A549 treated with AZD9567 at 1 μM for 4 hours (cell line): ENCODE measurements around the gene CLBA1. TPM values are rescaled to one million over a fixed set of nuclear protein-coding genes. Genes with fewer than 3 reads are reported as not detected.

Experiments used
- total RNA-seq: library from RNA; stranded (reverse); fragments of 200-300 nt; extraction: Qiagen RNA extraction; gene quantifications from 5 replicates; pipeline ENCODE4 v1.2.3, GENCODE V29; 2022; ENCODE audit not compliant: insufficient read depth

Gene CLBA1
- total RNA-seq: 11.3 to 22.3 TPM (median 20.2 TPM) in 5 replicates

GRCh38 chr14:104985675-104986486, at the start of gene CLBA1:
Gene CLBA1, plus strand, starts transcription at chr14:104985788. Its CDS starts 644 bp downstream, at chr14:104986432.

DNA sequence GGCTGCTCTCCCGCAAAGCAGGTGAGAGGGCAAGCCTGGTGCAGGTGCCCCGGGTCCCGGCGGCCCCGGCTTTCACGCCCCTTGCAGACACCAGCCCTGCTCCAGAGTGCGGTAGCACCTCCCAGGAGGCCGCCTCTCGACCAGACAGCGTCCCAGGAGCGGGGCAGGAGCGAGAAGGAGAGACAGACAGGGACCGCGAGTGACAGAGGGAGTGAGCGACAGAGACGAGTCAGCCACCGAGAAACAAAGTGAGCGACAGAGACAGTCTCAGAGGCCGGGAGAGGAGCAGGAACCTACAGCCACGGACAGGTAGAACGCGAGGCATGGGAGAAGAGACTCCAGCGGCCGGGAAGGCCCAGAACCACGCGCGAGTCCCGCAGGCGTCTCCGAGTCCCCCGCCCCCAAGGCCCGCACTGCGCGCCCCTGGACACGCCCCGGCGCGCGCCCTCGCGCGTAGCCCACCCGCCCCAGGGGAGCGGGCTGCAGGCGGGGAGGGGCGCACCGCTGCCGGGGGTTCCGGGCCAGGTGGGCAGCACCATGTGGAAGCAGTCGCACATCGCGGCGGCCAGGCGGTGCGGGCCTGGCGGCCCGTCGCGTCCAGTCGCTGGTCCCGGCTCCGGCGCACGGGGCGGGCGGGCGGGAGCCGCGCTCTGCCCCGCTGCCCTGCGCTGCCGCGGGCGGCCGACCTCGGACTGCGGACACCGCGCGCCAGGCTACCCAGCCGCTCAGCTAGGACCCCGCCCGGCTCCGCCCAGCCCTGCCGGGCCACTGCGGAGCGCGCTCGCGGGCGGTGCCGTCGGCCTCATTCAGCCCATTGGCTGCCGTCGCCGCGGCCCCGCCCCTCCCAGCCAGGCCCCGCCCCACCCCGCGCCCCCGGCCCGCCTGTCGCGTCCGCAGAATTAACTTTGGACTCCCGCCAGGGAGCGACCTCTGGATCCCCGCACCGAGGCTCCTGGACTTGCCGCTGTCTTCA, 7.6 kb upstream of the CLBA1 start, which contains the start of gene AHNAK2:
AHNAK2 (minus strand) TSS at position 694 of the 973 bp plus-strand sequence; CDS start at position 557, 137 bp downstream.

DNA sequence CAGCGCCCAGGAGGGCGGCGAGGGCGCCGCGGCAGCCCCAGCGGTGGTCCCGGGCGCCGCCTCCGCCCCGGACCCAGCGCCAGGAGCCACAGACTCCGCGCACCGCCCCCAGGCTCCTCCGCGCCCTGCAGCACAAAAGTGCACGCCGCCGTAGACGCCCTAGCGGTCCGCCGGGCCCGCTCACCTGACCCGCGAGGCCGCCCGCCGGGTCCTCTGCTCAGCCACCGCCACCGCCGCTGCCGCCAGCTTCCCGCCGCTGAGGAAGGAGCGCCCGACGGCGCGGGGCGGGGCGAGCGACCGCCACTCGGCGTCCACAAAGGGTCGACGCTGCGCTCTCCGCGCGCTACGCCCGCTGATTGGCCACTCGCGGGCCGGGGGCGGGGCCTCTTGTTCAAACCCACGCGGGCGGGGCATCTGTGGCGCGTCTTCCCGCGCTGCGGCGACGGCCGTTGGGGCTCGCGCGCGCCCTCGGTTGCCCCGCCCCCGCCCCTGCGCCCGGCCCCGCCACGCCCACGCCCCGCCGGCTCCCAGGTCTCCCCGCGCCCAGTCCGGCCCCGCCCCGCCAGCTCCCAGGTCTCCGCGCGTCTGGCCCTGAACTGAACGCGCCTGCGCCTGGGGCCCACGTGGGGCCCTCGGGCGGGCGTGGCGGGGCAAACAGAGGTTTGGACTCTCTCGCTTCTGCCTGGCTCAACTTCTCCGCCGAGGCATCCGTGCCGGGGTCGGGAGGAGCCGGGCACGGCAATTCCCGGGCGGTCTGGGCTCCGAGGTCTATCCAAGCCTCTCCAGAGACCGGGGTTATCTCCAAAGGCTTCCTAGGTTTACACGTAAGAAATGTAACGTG, 35.4 kb downstream of the CLBA1 start, which contains the start of gene CDCA4:
CDCA4 (minus strand) TSS at position 269 of the 841 bp plus-strand sequence. CDS start 9,154 bp downstream, outside the sequence.

Other genes starting within 250 kb of the CLBA1 start
- 111 to 224 TPM (median 212 TPM) in 5 replicates for gene SIVA1, start 232.6 kb upstream of the CLBA1 start, total RNA-seq
- 79.8 to 113 TPM (median 105 TPM) in 5 replicates for gene AKT1, start 190.0 kb upstream of the CLBA1 start, total RNA-seq
- gene ZBTB42, start 184.7 kb upstream of the CLBA1 start, total RNA-seq: 2.4 to 3.7 TPM (median 3.0 TPM) in 5 replicates
- gene CEP170B, start 120.5 kb upstream of the CLBA1 start, total RNA-seq: 14.1 to 30.0 TPM (median 29.0 TPM) in 5 replicates
- gene PLD4, start 60.9 kb upstream of the CLBA1 start, total RNA-seq: 0.01 to 0.16 TPM (median 0.09 TPM) in 3 of 5 replicates, not detected in the others
- gene AHNAK2, start 7.4 kb upstream of the CLBA1 start, total RNA-seq: 183 to 234 TPM (median 196 TPM) in 5 replicates
- 44.8 to 57.5 TPM (median 49.9 TPM) in 5 replicates for gene CDCA4, start 35.3 kb downstream of the CLBA1 start, total RNA-seq
- gene GPR132, start 79.6 kb downstream of the CLBA1 start, total RNA-seq: 0.37 to 0.60 TPM (median 0.48 TPM) in 4 of 5 replicates, not detected in the other
- gene JAG2, start 183.0 kb downstream of the CLBA1 start, total RNA-seq: 26.4 to 35.5 TPM (median 30.5 TPM) in 5 replicates
- gene NUDT14, start 195.5 kb downstream of the CLBA1 start, total RNA-seq: 21.9 to 51.1 TPM (median 44.5 TPM) in 5 replicates